GM12865 (cell line): ENCODE data around the gene YIF1B.

Experiments
- DNase-seq: peaks from one replicate; pipeline ENCODE4 v3.0.0; 2010; ENCODE audit warnings: low read depth
- H3K4me3 ChIP-seq: 2 replicates; pipeline ENCODE4 v1.5.1; 2011; ENCODE audit warnings: mild to moderate bottlenecking, low read depth, low read length, control low read depth
- TF ChIP-seq, protein P1 (sequence below): IDR thresholded peaks from 2 replicates; pipeline ENCODE4 v1.5.1; 2011; ENCODE audit warnings: low read length, control low read depth, low read depth, inconsistent platforms; ENCODE audit not compliant: insufficient read depth; ENCODE audit errors: missing control alignments

YIF1B gene

DNA sequence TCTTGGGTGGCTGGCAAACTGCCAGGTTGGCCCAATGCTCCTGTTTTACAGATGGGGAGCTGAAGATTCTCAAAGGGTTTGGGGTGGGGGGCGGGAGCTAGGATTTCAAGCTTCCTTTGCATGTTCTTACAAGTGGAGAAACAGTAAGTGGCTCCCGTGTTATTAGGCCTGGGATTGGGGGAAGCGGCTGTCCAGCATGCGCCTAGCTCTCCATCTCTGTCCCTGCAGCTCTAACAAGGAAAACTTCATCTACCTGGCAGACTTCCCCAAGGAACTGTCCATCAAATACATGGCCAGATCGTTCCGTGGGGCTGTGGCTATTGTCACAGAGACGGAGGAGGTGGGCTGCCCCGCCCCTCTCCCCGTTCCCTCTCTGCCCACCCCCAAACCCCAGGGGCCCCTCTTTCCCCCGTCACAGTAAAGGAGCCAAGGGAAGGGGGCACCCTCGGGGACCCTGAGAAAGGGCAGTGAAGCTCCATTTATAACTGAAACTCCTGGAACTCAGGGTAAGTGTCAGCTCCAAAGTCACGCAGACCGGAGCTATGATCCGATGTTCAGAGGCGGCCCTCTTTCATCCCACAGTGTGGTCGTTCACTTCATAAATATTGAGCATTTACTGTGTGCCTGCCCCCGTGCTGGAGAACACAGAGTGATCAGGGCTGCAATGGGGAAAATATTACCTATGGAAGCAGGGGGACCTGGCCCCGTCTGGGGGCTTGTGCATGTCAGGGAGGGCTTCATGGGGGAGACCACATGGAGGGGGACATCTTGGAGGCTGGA is 43.7 kb upstream of the YIF1B start:
- DNase-seq, result no peak
- TF ChIP-seq, protein P1, sequence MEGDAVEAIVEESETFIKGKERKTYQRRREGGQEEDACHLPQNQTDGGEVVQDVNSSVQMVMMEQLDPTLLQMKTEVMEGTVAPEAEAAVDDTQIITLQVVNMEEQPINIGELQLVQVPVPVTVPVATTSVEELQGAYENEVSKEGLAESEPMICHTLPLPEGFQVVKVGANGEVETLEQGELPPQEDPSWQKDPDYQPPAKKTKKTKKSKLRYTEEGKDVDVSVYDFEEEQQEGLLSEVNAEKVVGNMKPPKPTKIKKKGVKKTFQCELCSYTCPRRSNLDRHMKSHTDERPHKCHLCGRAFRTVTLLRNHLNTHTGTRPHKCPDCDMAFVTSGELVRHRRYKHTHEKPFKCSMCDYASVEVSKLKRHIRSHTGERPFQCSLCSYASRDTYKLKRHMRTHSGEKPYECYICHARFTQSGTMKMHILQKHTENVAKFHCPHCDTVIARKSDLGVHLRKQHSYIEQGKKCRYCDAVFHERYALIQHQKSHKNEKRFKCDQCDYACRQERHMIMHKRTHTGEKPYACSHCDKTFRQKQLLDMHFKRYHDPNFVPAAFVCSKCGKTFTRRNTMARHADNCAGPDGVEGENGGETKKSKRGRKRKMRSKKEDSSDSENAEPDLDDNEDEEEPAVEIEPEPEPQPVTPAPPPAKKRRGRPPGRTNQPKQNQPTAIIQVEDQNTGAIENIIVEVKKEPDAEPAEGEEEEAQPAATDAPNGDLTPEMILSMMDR, result no peak
- H3K4me3 ChIP-seq, result no peak overlapping the region

DNA sequence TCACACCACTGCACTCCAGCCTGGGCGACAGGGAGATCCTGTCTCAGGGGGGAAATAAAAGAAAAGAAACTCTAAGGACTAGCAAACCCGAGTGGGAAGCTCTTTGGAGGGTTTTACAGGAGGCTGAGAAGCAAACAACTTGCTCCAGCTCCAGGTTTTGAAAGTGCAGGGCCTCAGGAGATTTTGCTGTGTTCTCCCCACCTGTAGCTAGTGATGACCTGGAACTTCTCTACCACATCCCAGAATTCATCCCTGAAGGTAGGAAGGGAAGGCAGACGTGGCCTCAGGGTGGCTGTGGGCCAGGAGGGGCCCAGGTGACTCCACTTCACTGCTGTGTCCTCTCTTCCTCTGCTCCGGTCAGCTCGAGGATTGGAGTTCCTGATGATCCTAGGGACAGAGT is 42.3 kb upstream of the YIF1B start:
- no peak overlapping the region for H3K4me3 ChIP-seq
- TF ChIP-seq, protein P1, result no peak

DNA sequence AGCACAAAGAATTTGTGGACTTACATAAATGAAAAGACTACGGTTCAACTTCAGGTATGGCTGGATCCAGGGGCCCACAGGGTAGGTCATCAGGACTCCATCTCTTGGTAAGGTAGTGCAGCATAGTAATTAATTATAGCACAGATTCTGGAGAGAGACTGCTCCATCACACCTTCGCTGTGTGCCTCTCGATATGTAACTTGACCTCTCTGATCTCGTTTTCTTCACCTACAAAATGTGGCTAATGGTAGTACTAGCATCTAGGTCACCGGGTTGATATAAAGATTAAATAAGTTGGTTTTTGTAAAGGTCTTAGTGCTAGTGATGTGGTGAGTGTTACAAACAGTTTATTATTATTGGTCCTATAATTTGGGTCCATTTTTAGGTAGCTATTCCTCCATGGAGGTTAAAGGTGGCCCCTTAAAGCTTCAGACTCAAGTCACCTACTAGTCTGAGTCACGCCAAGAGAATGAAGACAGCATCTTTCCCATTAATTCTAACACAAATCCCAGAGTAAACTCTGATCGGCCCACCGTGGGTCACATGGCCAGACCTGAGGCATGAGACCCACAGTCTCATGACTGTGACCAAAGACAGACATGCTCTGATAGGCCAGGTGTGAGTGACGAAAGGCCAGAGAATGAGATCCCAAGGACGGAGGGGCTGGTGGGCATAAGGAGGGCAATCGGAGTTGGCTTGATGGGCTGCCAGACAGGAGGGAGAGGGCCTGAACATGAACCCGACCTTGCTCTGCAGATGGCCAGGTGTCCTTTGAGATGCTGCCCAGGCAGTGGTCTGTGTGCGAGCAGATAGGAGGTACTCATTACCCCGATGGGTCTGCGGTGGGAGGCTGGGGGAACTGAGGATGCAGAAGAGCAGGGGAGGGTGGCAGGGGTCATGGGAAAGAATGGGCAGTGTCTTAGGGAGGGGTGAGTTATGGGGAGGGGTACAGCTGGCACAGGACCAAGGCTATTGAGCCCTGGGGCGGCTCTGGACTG is 40.3 kb upstream of the YIF1B start:
- TF ChIP-seq, protein P1, result no peak

More for the DNA sequence above, 42.3 kb upstream of the YIF1B start:
- DNase-seq, result no peak

DNA sequence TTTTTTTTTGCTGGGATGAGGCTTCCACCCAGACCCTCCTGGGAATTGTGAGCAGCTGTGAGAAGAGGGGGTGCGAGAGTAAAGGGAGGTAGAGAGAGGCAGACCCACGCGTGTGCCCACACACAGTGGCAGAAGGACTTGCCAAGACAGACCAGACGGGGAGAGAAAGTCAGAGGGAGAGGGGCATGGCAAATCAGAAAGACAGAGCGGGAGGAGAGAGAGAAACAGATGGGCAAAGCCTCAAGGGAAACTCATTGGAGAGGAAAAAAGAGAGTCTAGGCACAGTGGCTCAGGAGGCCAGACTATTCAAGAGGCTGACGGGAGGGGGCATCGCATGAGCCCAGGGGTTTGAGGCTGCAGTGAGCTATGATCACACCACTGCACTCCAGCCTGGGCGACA is 36.9 kb upstream of the YIF1B start:
- H3K4me3 ChIP-seq, result no peak overlapping the region
- TF ChIP-seq, protein P1, result no peak
- DNase-seq, result no peak

More for the DNA sequence above, 40.3 kb upstream of the YIF1B start:
- no peak overlapping the region for H3K4me3 ChIP-seq
- DNase-seq, result no peak

DNA sequence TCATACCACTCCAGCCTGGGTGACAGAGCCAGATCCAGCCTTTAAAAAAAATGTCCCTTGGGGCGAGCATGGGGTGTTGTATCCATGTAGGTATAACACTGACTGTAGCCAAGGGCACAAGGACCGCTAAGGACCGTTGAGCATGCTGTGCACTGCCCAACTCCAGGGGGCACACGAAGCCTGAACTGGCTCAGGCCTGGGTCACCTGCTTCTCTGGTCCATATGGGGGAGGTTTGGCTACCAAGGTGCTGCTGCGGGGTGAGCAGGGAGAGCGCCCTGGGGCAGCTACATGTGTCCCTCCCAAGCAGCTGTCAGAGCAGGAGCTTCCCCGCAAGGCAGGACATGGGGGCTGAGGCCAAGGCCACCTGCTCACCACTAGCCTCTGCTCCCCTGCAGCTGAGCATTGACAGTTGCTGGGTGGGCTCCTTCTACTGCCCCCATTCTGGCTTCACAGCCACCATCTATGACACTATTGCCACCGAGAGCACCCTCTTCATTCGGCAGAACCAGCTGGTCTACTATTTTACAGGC is 36.2 kb upstream of the YIF1B start:
- H3K4me3 ChIP-seq, result no peak overlapping the region
- TF ChIP-seq, protein P1, result no peak

DNA sequence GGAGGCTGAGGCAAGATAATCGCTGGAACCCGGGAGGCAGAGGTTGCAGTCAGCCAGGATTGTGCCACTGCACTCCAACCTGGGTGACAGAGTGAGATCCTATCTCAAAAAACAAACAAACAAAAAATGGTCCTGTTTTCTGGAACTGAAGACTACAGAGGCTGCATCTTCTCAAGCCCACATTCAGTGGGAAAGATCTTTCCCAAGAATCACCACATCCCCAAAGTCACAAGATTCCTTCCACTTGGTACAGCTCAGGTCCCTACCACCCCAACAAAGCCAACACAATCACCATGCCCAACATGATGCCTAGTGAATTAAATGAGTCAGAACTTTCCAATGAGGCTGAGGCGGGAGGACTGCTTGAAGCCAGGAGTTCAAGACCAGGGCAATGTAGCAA is 35.1 kb upstream of the YIF1B start:
- TF ChIP-seq, protein P1, result no peak
- DNase-seq, result no peak
- H3K4me3 ChIP-seq, result no peak overlapping the region

More for the DNA sequence above, 36.2 kb upstream of the YIF1B start:
- DNase-seq, result no peak
